ENCODE measurements around the gene TMBIM6. TPM values are rescaled to one million over a fixed set of nuclear protein-coding genes. Genes with fewer than 3 reads are reported as not detected.

Gene TMBIM6, protein sequence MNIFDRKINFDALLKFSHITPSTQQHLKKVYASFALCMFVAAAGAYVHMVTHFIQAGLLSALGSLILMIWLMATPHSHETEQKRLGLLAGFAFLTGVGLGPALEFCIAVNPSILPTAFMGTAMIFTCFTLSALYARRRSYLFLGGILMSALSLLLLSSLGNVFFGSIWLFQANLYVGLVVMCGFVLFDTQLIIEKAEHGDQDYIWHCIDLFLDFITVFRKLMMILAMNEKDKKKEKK
- total RNA-seq = 258 and 333 TPM in 2 replicates

DNA sequence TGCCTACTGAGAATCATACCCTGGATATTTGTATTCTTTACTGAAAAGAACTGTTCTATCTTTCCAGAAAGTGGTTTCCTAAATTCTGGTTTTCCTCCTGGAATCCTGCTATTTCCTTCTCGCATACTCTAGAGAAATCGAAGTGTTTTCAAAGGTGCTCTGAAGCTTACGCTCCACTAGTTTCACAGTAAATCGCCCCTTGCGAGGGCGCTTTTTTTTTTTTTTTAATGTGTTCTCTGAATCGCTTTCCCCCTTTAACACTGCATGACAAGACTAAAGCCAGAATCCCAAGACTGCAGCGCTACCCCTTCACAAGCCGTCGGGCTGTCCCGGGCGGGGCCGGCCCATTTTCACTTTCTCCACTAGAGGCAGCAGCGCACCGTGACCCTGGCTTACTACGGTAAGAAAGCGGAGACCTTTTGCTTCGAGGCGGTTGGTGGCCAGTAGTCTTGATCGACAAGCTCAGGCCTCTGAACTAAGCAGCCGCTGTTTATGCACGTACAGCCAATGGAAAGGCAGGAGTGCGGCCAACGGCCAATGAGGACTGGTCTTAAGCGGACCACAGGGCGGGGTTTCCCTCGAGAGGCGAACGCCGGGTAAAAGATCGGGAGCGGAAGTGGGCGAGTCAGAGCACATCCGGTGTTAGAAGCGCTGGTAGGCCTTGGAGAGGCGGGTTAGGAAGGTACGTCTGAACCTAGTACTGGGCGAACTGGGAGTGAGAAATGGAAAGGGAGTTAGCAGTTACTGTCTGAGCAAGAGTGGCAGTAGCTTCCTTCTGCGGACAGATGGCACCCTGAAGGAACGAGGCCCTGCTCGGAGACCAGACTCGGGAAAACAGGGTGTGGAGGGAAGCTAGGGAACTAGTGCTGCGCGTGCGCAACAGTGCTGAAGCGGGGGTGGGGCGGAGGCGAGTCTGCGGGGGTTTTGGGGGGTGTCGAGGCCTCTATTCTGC is at the start of gene TMBIM6:
TSS of gene TMBIM6 (plus strand) at position 628 of the 952 bp plus-strand sequence. CDS start 10,937 bp downstream, outside the sequence.

DNA sequence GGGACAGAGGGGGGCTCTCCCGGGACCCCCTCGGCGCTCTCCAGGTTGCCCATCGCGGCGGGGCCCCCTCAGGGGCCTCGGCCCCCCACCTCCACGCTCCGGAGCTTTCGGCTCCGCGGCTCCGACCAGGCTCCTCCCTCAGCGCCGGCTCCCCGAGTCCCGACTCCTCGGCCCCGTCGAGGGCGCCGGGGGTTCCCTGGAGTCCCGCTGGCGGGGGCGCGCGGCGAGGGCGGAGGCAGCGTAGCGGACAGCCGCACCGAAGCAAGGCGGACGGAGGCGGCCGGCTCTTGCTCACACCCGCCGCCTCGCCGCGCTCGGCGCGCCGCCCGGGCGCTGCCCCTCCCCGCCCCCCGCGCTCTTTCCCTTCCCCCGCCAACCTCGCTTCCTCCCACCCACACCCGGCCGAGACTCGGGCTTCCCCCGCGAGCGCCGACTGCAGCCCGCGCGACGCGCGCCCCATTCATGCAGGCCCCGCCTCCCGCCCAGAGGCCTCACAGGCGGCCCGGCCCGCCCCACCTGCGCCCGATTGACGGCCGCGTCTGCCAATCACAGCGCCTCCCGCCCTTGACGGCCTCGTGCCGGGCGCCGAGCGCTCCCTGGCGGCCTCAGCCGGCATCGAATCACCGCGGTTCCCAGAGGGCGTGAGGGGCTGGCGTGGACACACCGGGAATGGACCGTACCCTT is 34.1 kb upstream of the TMBIM6 start, which contains the start of gene FMNL3:
TSS of gene FMNL3 (minus strand) at position 278 of the 684 bp plus-strand sequence. CDS start at position 53, 225 bp downstream.

Other genes starting within 250 kb of the TMBIM6 start
- gene KCNH3, start 202.5 kb upstream of the TMBIM6 start, total RNA-seq = 0.32 and 0.52 TPM in 2 replicates
- gene MCRS1, start 173.4 kb upstream of the TMBIM6 start, total RNA-seq = 45.9 and 55.4 TPM in 2 replicates
- 0.43 and 0.63 TPM in 2 replicates for gene FAM186B, start 135.9 kb upstream of the TMBIM6 start, total RNA-seq
- 13.6 and 17.3 TPM in 2 replicates for gene PRPF40B, start 118.0 kb upstream of the TMBIM6 start, total RNA-seq
- gene FMNL3, start 34.2 kb upstream of the TMBIM6 start, total RNA-seq = 18.0 and 22.6 TPM in 2 replicates
- 11.3 and 14.2 TPM in 2 replicates for gene NCKAP5L, start 86.9 kb downstream of the TMBIM6 start, total RNA-seq
- 2.7 and 4.1 TPM in 2 replicates for gene BCDIN3D, start 101.5 kb downstream of the TMBIM6 start, total RNA-seq
- 3.3 and 8.2 TPM in 2 replicates for gene FAIM2, start 162.3 kb downstream of the TMBIM6 start, total RNA-seq
- gene AQP2, start 209.2 kb downstream of the TMBIM6 start, total RNA-seq = not detected in 2 replicates
- not detected in 2 replicates for gene AQP5, start 220.3 kb downstream of the TMBIM6 start, total RNA-seq
- gene AQP6, start 231.4 kb downstream of the TMBIM6 start, total RNA-seq = under 0.01 TPM in 1 of 2 replicates, not detected in the other

Measured in bronchial smooth muscle cell (primary cell).